Measurements from ENCODE around the gene CLDN10.

GRCh38 chr13:95623141-95623540 is 70.6 kb downstream of the CLDN10 start:
- TF ChIP-seq REST (IDR thresholded peaks at IDR 0.05; ENCODE audit: low read depth) (no peak), TCF12 (IDR thresholded peaks at IDR 0.05; ENCODE audit: low read depth) (no peak)

Data from Ishikawa (cell line).